Measurements from ENCODE around the gene TMEM169.
"Not testable (repeated sequence)": the region's sequence is repeated elsewhere in the genome, so short reads cannot be mapped to it uniquely, and the experiment has no call there.

- TF ChIP-seq CTCF (IDR thresholded peaks at IDR 0.05); SREBF2 (IDR thresholded peaks at IDR 0.05); TFCP2L1 (CRISPR knock-in tag; IDR thresholded peaks at IDR 0.05); RCOR1 (IDR thresholded peaks at IDR 0.05; ENCODE audit: low read depth, low read length); MAX (IDR thresholded peaks at IDR 0.05); TP53 (CRISPR knock-in tag; IDR thresholded peaks at IDR 0.05); JUN (IDR thresholded peaks at IDR 0.05); EP300 (IDR thresholded peaks at IDR 0.05); POLR2A (IDR thresholded peaks at IDR 0.05; ENCODE audit: low read length); HOXA7 (CRISPR knock-in tag; IDR thresholded peaks at IDR 0.05); NFE2L2 (conservative IDR thresholded peaks at IDR 0.05; ENCODE audit: low read length); ELK1 (IDR thresholded peaks at IDR 0.05; ENCODE audit: low read depth, low read length); ESRRA (IDR thresholded peaks at IDR 0.05; ENCODE audit: borderline replicate concordance, low read length); REST (IDR thresholded peaks at IDR 0.05): not testable (repeated sequence)
Measured at GRCh38 chr2:216080048-216080447, 1.7 kb upstream of the TMEM169 start.
